H1 (cell line): ENCODE measurements around the gene ADARB2. TPM values are rescaled to one million over a fixed set of nuclear protein-coding genes. Genes with fewer than 3 reads are reported as not detected.

Source experiments
- CTCF ChIA-PET: fragments of 300-600 bp; sonication (Branson Sonifier 250); formaldehyde crosslinking; loops from one replicate; lab custom pipeline; 2021; ENCODE audit not compliant: partially characterized antibody; lab: Charles Lee
- POLR2A ChIA-PET: fragments of 300-600 bp; sonication (Branson Sonifier 250); formaldehyde crosslinking; loops from one replicate; lab custom pipeline; 2021; ENCODE audit warnings: inconsistent platforms; ENCODE audit not compliant: partially characterized antibody; lab: Charles Lee
- DNase-seq, 2 experiments: peaks; one replicate each; pipeline versions ENCODE4 v3.0.0 to v3.0.0-alpha.2; 2010 to 2022; ENCODE audit warnings: low spot score in 2 of 2, low read depth in 1 of 2, mixed read lengths in 1 of 2
- FAIRE-seq: peaks from 2 replicates; lab custom pipeline; 2011; peaks lifted over from hg19 to GRCh38; lab: Jason Lieb, UNC
- H2AFZ ChIP-seq: 2 replicates; pipeline ENCODE4 v1.8.1; 2012; ENCODE audit warnings: low read length, inconsistent platforms
- H2AK5ac ChIP-seq: 2 replicates; pipeline ENCODE4 v1.6.1; 2013; ENCODE audit warnings: low read depth, low read length
- H2BK120ac ChIP-seq: replicated peaks from 2 replicates; pipeline ENCODE3; 2013; ENCODE audit warnings: low read depth, low read length, inconsistent platforms
- H2BK12ac ChIP-seq: 2 replicates; pipeline ENCODE4 v1.6.1; 2013; ENCODE audit warnings: low read depth, low read length
- H2BK15ac ChIP-seq: 2 replicates; pipeline ENCODE4 v1.6.1; 2013; ENCODE audit warnings: low read length
- H2BK20ac ChIP-seq: 2 replicates; pipeline ENCODE4 v1.6.1; 2013; ENCODE audit warnings: low read length
- H2BK5ac ChIP-seq: 2 replicates; pipeline ENCODE4 v1.6.1; 2013; ENCODE audit warnings: low read depth, low read length
- H3K14ac ChIP-seq: 2 replicates; pipeline ENCODE4 v1.6.1; 2013; ENCODE audit warnings: inconsistent platforms; ENCODE audit not compliant: insufficient read length
- H3K18ac ChIP-seq: 2 replicates; pipeline ENCODE4 v1.6.1; 2013; ENCODE audit warnings: low read length; ENCODE audit errors: extremely low read depth
- H3K23ac ChIP-seq: 2 replicates; pipeline ENCODE4 v1.6.1; 2013; ENCODE audit warnings: inconsistent platforms; ENCODE audit not compliant: insufficient read length
- H3K23me2 ChIP-seq: 2 replicates; pipeline ENCODE4 v1.6.1; 2013; ENCODE audit warnings: low read depth, low read length
- H3K27ac ChIP-seq: 2 replicates; pipeline ENCODE4 v1.6.1; 2011; ENCODE audit warnings: low read depth, low read length, inconsistent platforms
- H3K27me3 ChIP-seq, 4 experiments: replicated peaks in 1 of 4; 1 replicate in 1 of 4; 2 replicates in 3 of 4; pipeline versions ENCODE4 v1.6.1 to v1.8.1; 2011 to 2013; ENCODE audit warnings: low read length in 3 of 4, mild to moderate bottlenecking in 3 of 4, inconsistent platforms in 2 of 4, mixed read lengths in 2 of 4, moderate library complexity in 1 of 4; ENCODE audit not compliant: control insufficient read depth in 3 of 4, insufficient read depth in 3 of 4; ENCODE audit errors: extremely low read depth in 1 of 4
- H3K36me3 ChIP-seq, 4 experiments: 2 replicates each; pipeline versions ENCODE4 v1.6.1 to v1.8.1; 2011 to 2013; ENCODE audit warnings: mild to moderate bottlenecking in 4 of 4, low read length in 3 of 4, moderate library complexity in 2 of 4, control low read depth in 1 of 4, inconsistent platforms in 1 of 4; ENCODE audit not compliant: insufficient read depth in 4 of 4, control insufficient read depth in 2 of 4
- H3K4ac ChIP-seq: replicated peaks from 2 replicates; pipeline ENCODE3; 2013; ENCODE audit warnings: low read length, low read depth, mixed read lengths, inconsistent platforms; ENCODE audit not compliant: insufficient read length
- H3K4me1 ChIP-seq, 4 experiments: replicated peaks in 1 of 4; 1 replicate in 1 of 4; 2 replicates in 3 of 4; pipeline versions ENCODE4 v1.6.1 to v1.8.1; 2011 to 2013; ENCODE audit warnings: low read length in 3 of 4, inconsistent platforms in 2 of 4, mixed read lengths in 1 of 4; ENCODE audit not compliant: insufficient read depth in 4 of 4, control insufficient read depth in 3 of 4
- H3K4me2 ChIP-seq, 2 experiments: 2 replicates each; pipeline versions ENCODE4 v1.6.1 to v1.8.1; 2011 to 2013; ENCODE audit warnings: low read depth in 2 of 2, low read length in 2 of 2, control low read depth in 1 of 2, inconsistent platforms in 1 of 2, mild to moderate bottlenecking in 1 of 2; ENCODE audit not compliant: insufficient read depth in 1 of 2
- H3K4me3 ChIP-seq, 4 experiments: fragments of 200-600, 300-600 bp in 1 of 4; sonication (generic), shearing (Covaris generic), sonication (Bioruptor Twin) in 1 of 4; 2 replicates each; pipeline versions ENCODE4 v1.5.1 to v1.8.1; 2011 to 2016; ENCODE audit warnings: low read length in 4 of 4, low read depth in 3 of 4, control low read depth in 2 of 4, inconsistent platforms in 2 of 4, mild to moderate bottlenecking in 2 of 4, mixed read lengths in 1 of 4, moderate library complexity in 1 of 4; ENCODE audit not compliant: insufficient read depth in 2 of 4; ENCODE audit errors: extremely low read depth in 1 of 4
- H3K56ac ChIP-seq: replicated peaks from 2 replicates; pipeline ENCODE3; 2013; ENCODE audit warnings: low read depth, mild to moderate bottlenecking, mixed read lengths, low read length, inconsistent platforms; ENCODE audit not compliant: insufficient read length
- H3K79me1 ChIP-seq: 2 replicates; pipeline ENCODE4 v1.6.1; 2013; ENCODE audit warnings: low read depth, low read length, control low read depth
- H3K79me2 ChIP-seq, 2 experiments: 2 replicates each; pipeline versions ENCODE4 v1.6.1 to v1.8.1; 2012 to 2013; ENCODE audit warnings: low read length in 2 of 2, mild to moderate bottlenecking in 2 of 2, inconsistent platforms in 1 of 2; ENCODE audit not compliant: insufficient read depth in 2 of 2, control insufficient read depth in 1 of 2
- H3K9ac ChIP-seq, 4 experiments: replicated peaks in 1 of 4; 1 replicate in 1 of 4; 2 replicates in 3 of 4; pipeline versions ENCODE4 v1.6.1 to v1.8.1; 2011 to 2013; ENCODE audit warnings: low read depth in 3 of 4, low read length in 3 of 4, control low read depth in 2 of 4, mild to moderate bottlenecking in 2 of 4, moderate library complexity in 2 of 4, inconsistent platforms in 1 of 4; ENCODE audit errors: extremely low read depth in 1 of 4
- H3K9me3 ChIP-seq, 2 experiments: 2 replicates each; pipeline versions ENCODE4 v1.6.1 to v1.8.1; 2012 to 2013; ENCODE audit warnings: mild to moderate bottlenecking in 2 of 2, moderate library complexity in 2 of 2, control low read depth in 1 of 2, inconsistent platforms in 1 of 2, low read depth in 1 of 2, low read length in 1 of 2, mixed read lengths in 1 of 2; ENCODE audit not compliant: insufficient read depth in 2 of 2
- H4K20me1 ChIP-seq, 2 experiments: replicated peaks in 1 of 2; 2 replicates each; pipeline versions ENCODE3 to v1.8.1; 2011 to 2013; ENCODE audit warnings: inconsistent platforms in 2 of 2, low read length in 2 of 2, mild to moderate bottlenecking in 1 of 2; ENCODE audit not compliant: insufficient read depth in 2 of 2, control insufficient read depth in 1 of 2
- H4K5ac ChIP-seq: 2 replicates; pipeline ENCODE4 v1.6.1; 2013; ENCODE audit warnings: low read length, low read depth, mixed read lengths, inconsistent platforms; ENCODE audit not compliant: insufficient read length
- H4K8ac ChIP-seq: 2 replicates; pipeline ENCODE4 v1.8.0; 2013; ENCODE audit warnings: mild to moderate bottlenecking, moderate library complexity, low read length, inconsistent platforms; ENCODE audit not compliant: insufficient read depth; ENCODE audit errors: extremely low read depth
- H4K91ac ChIP-seq: replicated peaks from 2 replicates; pipeline ENCODE3; 2013; ENCODE audit warnings: low read length, mixed read lengths, inconsistent platforms; ENCODE audit not compliant: insufficient read length
- CEBPB ChIP-seq: IDR thresholded peaks from 2 replicates; pipeline ENCODE4 v1.6.1; 2012; ENCODE audit warnings: low read depth, low read length
- CTBP2 ChIP-seq: IDR thresholded peaks from 2 replicates; pipeline ENCODE4 v1.7.0; 2011; ENCODE audit warnings: borderline replicate concordance, mild to moderate bottlenecking, moderate library complexity, mixed read lengths, low read length; ENCODE audit not compliant: insufficient read depth, insufficient read length
- EGR1 ChIP-seq: IDR thresholded peaks from 2 replicates; pipeline ENCODE4 v1.6.1; 2011; ENCODE audit warnings: low read depth, low read length, borderline replicate concordance
- KDM5A ChIP-seq: fragments of 200-600 bp; IDR thresholded peaks from 2 replicates; pipeline ENCODE4 v1.7.1; 2012; ENCODE audit warnings: mild to moderate bottlenecking, low read length, inconsistent platforms, mixed read lengths
- NANOG ChIP-seq: IDR thresholded peaks from 2 replicates; pipeline ENCODE4 v1.6.1; 2011; ENCODE audit warnings: low read length, low read depth, mild to moderate bottlenecking, inconsistent platforms; ENCODE audit not compliant: insufficient read depth, poor library complexity, severe bottlenecking
- RNF2 ChIP-seq: fragments of 200-900, 300-1000 bp; sonication (generic); IDR thresholded peaks from 2 replicates; pipeline ENCODE4 v1.7.1; 2016; ENCODE audit warnings: borderline replicate concordance, low read depth, mild to moderate bottlenecking, antibody characterized with exemption, low read length; ENCODE audit not compliant: poor library complexity, severe bottlenecking; ENCODE audit errors: missing control alignments
- SIRT6 ChIP-seq: IDR thresholded peaks from one replicate; pipeline ENCODE4 v1.7.1; 2012; ENCODE audit warnings: low read length, inconsistent platforms
- WGBS, 2 experiments: shearing (Covaris generic) in 1 of 2; methylation state at CpG; one replicate each; pipeline versions ENCODE4 v1.1.6 to v1.1.7; 2013 to 2015; ENCODE audit warnings: low lambda C conversion rate in 2 of 2, mixed read lengths in 2 of 2, inconsistent platforms in 1 of 2, low coverage in 1 of 2, missing lambda C conversion rate in 1 of 2; ENCODE audit not compliant: insufficient replicate concordance in 2 of 2, insufficient coverage in 1 of 2, insufficient read length in 1 of 2; ENCODE audit errors: extremely low coverage in 1 of 2, missing lambda C conversion rate in 1 of 2; 5-methylcytosine and 5-hydroxymethylcytosine counted together
- polyA plus RNA-seq, 7 experiments: library from polyadenylated mRNA; depleted of rRNA in 3 of 7; stranded (reverse) in 5 of 7; unstranded in 2 of 7; fragments of >200 nt in 5 of 7; fragments of 200-250 nt in 2 of 7; gene quantifications; 1 replicate in 5 of 7; 2 replicates in 1 of 7; 4 replicates in 1 of 7; pipeline versions ENCODE4 v1.2.1 to v1.2.3, GENCODE V29; 2011 to 2013; ENCODE audit warnings: missing spikeins in 2 of 7, mixed read lengths in 2 of 7
- total RNA-seq: library from RNA; stranded (reverse); fragmentation: NEBNext Ultra II Directional; extraction: Animal tissue kit (Norgen Biotek cat#: 25700); gene quantifications from 2 replicates; pipeline ENCODE4 v1.2.1, GENCODE V29; 2021
- TF ChIP-seq, protein P1 (sequence below): IDR thresholded peaks from 2 replicates; pipeline ENCODE4 v1.6.1; 2011; ENCODE audit warnings: low read length, improper control_type of control experiment
- TF ChIP-seq, protein P2 (sequence below): IDR thresholded peaks from 2 replicates; pipeline ENCODE4 v1.6.1; 2012; ENCODE audit warnings: low read length, inconsistent platforms
- TF ChIP-seq, protein P3 (sequence below): IDR thresholded peaks from 2 replicates; pipeline ENCODE4 v1.6.1; 2012; ENCODE audit warnings: inconsistent platforms

ADARB2 gene
- total and polyA plus RNA-seq, 2 of the 8 experiments (the other 6 are each of a cell fraction or from before 2014, with no cell fraction given), result 2.2 to 2.8 TPM

DNA sequence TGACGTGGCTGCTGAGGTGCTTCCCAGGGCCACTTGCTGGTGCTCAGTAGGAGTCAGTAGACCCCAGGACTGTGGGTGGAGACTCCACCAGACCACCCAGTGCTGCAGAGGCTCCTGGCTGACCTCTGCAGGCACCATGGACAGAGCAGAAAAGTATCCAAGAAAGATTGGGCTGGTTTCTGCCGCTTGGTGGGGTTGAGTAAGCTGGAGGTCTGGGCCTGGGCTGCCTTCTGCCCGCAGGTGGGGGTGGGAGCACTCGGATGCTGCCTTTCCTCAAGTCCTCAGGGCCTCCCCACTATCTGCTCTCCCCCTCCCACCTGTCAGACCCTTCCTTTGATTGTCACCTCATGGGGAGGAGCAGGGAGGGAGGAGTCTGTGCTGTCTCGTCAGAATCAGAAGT lies 589.5 kb downstream of the ADARB2 start:
- H3K79me2 ChIP-seq, result no peaks in the 10 kb centered on the region
- peaks cover 0 to 4% of the 10 kb centered on the region in 2 experiments for H4K20me1 ChIP-seq
- H3K4me2 ChIP-seq, result no peak overlapping the region
- no peaks in the 10 kb centered on the region for H3K36me3 ChIP-seq
- H3K9ac ChIP-seq, result no peak overlapping the region
- POLR2A ChIA-PET, result interaction anchor here (1.2 kb wide), 1 partner anchor 11 kb away, joined by 3 read pairs; no protein-coding TSS in a partner anchor
- no peak overlapping the region for H2BK120ac ChIP-seq
- no peak overlapping the region for H2BK5ac ChIP-seq
- H4K5ac ChIP-seq, result no peak overlapping the region
- no peaks in the 10 kb centered on the region for H3K79me1 ChIP-seq
- no peak overlapping the region for H3K56ac ChIP-seq
- H3K27ac ChIP-seq, result no peak overlapping the region
- WGBS, 2 experiments, result 83% methylated on average over 4 of the region's 5 CpGs; no CpG with 5 or more reads in 1 of the 2 experiments
- H2AK5ac ChIP-seq, result no peak overlapping the region
- H4K91ac ChIP-seq, result no peak overlapping the region
- H3K9me3 ChIP-seq, result peaks cover 0 to 3% of the 10 kb centered on the region in 2 experiments; a peak in 1 of 4 replicates
- H3K23me2 ChIP-seq, result no peaks in the 10 kb centered on the region
- no peak overlapping the region for H2BK12ac ChIP-seq
- no peaks in the 10 kb centered on the region for H3K4me1 ChIP-seq
- no peak overlapping the region for H2BK15ac ChIP-seq
- H3K23ac ChIP-seq, result no peak overlapping the region
- H2BK20ac ChIP-seq, result no peak overlapping the region
- H2AFZ ChIP-seq, result no peak overlapping the region
- no peak overlapping the region for H4K8ac ChIP-seq
- FAIRE-seq (no peak), DNase-seq (peak in 1 of 2 experiments; percentile 26)
- no peaks in the 10 kb centered on the region for H3K27me3 ChIP-seq
- CTCF ChIA-PET, result no interaction called here
- H3K18ac ChIP-seq, result no peak overlapping the region
- H3K14ac ChIP-seq, result no peak overlapping the region
- no peak overlapping the region for H3K4ac ChIP-seq
- H3K4me3 ChIP-seq, result no peak overlapping the region
- TF ChIP-seq, protein P1, sequence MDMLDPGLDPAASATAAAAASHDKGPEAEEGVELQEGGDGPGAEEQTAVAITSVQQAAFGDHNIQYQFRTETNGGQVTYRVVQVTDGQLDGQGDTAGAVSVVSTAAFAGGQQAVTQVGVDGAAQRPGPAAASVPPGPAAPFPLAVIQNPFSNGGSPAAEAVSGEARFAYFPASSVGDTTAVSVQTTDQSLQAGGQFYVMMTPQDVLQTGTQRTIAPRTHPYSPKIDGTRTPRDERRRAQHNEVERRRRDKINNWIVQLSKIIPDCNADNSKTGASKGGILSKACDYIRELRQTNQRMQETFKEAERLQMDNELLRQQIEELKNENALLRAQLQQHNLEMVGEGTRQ, result no peak
- TF ChIP-seq SIRT6 (no peak), CEBPB (no peak), RNF2 (no peak), KDM5A (no peak), NANOG (no peak), CTBP2 (no peak), EGR1 (no peak)
- TF ChIP-seq, protein P2, sequence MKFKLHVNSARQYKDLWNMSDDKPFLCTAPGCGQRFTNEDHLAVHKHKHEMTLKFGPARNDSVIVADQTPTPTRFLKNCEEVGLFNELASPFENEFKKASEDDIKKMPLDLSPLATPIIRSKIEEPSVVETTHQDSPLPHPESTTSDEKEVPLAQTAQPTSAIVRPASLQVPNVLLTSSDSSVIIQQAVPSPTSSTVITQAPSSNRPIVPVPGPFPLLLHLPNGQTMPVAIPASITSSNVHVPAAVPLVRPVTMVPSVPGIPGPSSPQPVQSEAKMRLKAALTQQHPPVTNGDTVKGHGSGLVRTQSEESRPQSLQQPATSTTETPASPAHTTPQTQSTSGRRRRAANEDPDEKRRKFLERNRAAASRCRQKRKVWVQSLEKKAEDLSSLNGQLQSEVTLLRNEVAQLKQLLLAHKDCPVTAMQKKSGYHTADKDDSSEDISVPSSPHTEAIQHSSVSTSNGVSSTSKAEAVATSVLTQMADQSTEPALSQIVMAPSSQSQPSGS, result no peak
- TF ChIP-seq, protein P3, sequence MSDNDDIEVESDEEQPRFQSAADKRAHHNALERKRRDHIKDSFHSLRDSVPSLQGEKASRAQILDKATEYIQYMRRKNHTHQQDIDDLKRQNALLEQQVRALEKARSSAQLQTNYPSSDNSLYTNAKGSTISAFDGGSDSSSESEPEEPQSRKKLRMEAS, result no peak
